Endothelial cell of umbilical vein (primary cell): Measurements from ENCODE around the gene ZFYVE21. TPM values are rescaled to one million over a fixed set of nuclear protein-coding genes. Genes with fewer than 3 reads are reported as not detected.

ENCODE experiments used
- BruUV-seq: library from RNA; stranded (reverse); fragments of 400-500 nt; replicated peaks from 2 replicates; lab custom pipeline; 2021; lab: Mats Ljungman, UMichigan
- CTCF ChIA-PET: fragments of 300-600, 350-600 bp; sonication (Branson Sonifier 250); formaldehyde crosslinking; loops from one replicate; lab custom pipeline; 2021; ENCODE audit warnings: antibody characterized with exemption, inconsistent platforms; lab: Charles Lee
- POLR2A ChIA-PET: fragments of 300-600, 350-600 bp; sonication (Branson Sonifier 250); formaldehyde crosslinking; loops from one replicate; lab custom pipeline; 2021; ENCODE audit warnings: antibody characterized with exemption, inconsistent platforms; lab: Charles Lee
- DNase-seq: peaks from one replicate; pipeline ENCODE4 v3.0.0-alpha.2; 2011; ENCODE audit warnings: low read depth, low spot score
- FAIRE-seq: peaks from 2 replicates; lab custom pipeline; 2011; peaks lifted over from hg19 to GRCh38; lab: Jason Lieb, UNC
- H2AFZ ChIP-seq: 2 replicates; pipeline ENCODE4 v1.6.0; 2012; ENCODE audit warnings: low read depth, low read length, control low read depth, inconsistent platforms
- H3K27ac ChIP-seq: 2 replicates; pipeline ENCODE4 v1.5.1; 2011; ENCODE audit warnings: low read depth, mild to moderate bottlenecking, control low read depth, low read length, moderate library complexity; ENCODE audit not compliant: insufficient read depth
- H3K27me3 ChIP-seq, 2 experiments: 2 replicates each; pipeline versions ENCODE4 v1.6.0 to v1.6.1; 2011; ENCODE audit warnings: low read length in 2 of 2, mixed read lengths in 1 of 2; ENCODE audit not compliant: control insufficient read depth in 2 of 2, insufficient read depth in 2 of 2
- H3K36me3 ChIP-seq, 2 experiments: 2 replicates in 1 of 2; 3 replicates in 1 of 2; pipeline ENCODE4 v1.5.1; 2011; ENCODE audit warnings: low read length in 2 of 2, mild to moderate bottlenecking in 1 of 2, moderate library complexity in 1 of 2; ENCODE audit not compliant: control insufficient read depth in 2 of 2, insufficient read depth in 2 of 2; ENCODE audit errors: extremely low read depth in 1 of 2
- H3K4me1 ChIP-seq: 3 replicates; pipeline ENCODE4 v1.5.1; 2011; ENCODE audit warnings: mild to moderate bottlenecking, low read length; ENCODE audit not compliant: control insufficient read depth, insufficient read depth; ENCODE audit errors: extremely low read depth
- H3K4me2 ChIP-seq: 2 replicates; pipeline ENCODE4 v1.6.1; 2011; ENCODE audit warnings: low read length, control low read depth, mixed read lengths; ENCODE audit not compliant: insufficient read depth
- H3K4me3 ChIP-seq, 3 experiments: fragments of 200-600 bp in 1 of 3; sonication (generic), shearing (Covaris generic) in 1 of 3; replicated peaks in 1 of 3; 2 replicates each; pipeline ENCODE4 v1.5.1; 2011 to 2016; ENCODE audit warnings: control low read depth in 3 of 3, low read length in 3 of 3, mild to moderate bottlenecking in 2 of 3, inconsistent platforms in 1 of 3, low read depth in 1 of 3, moderate library complexity in 1 of 3; ENCODE audit not compliant: insufficient read depth in 1 of 3
- H3K79me2 ChIP-seq: 2 replicates; pipeline ENCODE4 v1.6.0; 2012; ENCODE audit warnings: low read length, inconsistent platforms; ENCODE audit not compliant: control insufficient read depth, insufficient read depth
- H3K9ac ChIP-seq: replicated peaks from 2 replicates; pipeline ENCODE3; 2011; ENCODE audit warnings: low read length, control low read depth; ENCODE audit not compliant: insufficient read depth; ENCODE audit errors: extremely low read depth
- H3K9me1 ChIP-seq: replicated peaks from 3 replicates; pipeline ENCODE4 v1.6.0; 2011; ENCODE audit warnings: mild to moderate bottlenecking, low read length; ENCODE audit not compliant: control insufficient read depth, insufficient read depth; ENCODE audit errors: extremely low read depth
- H3K9me3 ChIP-seq: replicated peaks from 2 replicates; pipeline ENCODE4 v1.5.1; 2012; ENCODE audit warnings: low read length, inconsistent platforms; ENCODE audit not compliant: control insufficient read depth, insufficient read depth
- H4K20me1 ChIP-seq: replicated peaks from 2 replicates; pipeline ENCODE3; 2011; ENCODE audit warnings: mild to moderate bottlenecking, low read length; ENCODE audit not compliant: control insufficient read depth, insufficient read depth; ENCODE audit errors: extremely low read depth
- CTCF ChIP-seq, 2 donors: IDR thresholded peaks; 1 replicate in 1 of 2; 2 replicates in 1 of 2; pipeline ENCODE4 v1.5.1; 2011; ENCODE audit warnings: low read length in 2 of 2, mild to moderate bottlenecking in 2 of 2, moderate library complexity in 2 of 2, control low read depth in 1 of 2, inconsistent platforms in 1 of 2, low read depth in 1 of 2; ENCODE audit not compliant: insufficient read depth in 1 of 2; ENCODE audit errors: extremely low read depth in 1 of 2
- EZH2 ChIP-seq: IDR thresholded peaks from 2 replicates; pipeline ENCODE4 v1.6.1; 2012; ENCODE audit warnings: borderline replicate concordance, low read depth, mild to moderate bottlenecking, moderate library complexity, low read length, inconsistent platforms; ENCODE audit not compliant: severe bottlenecking
- FOS ChIP-seq: IDR thresholded peaks from 2 replicates; pipeline ENCODE4 v1.6.1; 2011; ENCODE audit warnings: mild to moderate bottlenecking, low read length, moderate library complexity, borderline replicate concordance; ENCODE audit not compliant: insufficient read depth
- GATA2 ChIP-seq: IDR thresholded peaks from 2 replicates; pipeline ENCODE4 v1.7.0; 2011; ENCODE audit warnings: low read depth, mild to moderate bottlenecking, moderate library complexity, mixed read lengths, low read length; ENCODE audit not compliant: insufficient read length, insufficient read depth
- JUN ChIP-seq: IDR thresholded peaks from 2 replicates; pipeline ENCODE4 v1.6.1; 2011; ENCODE audit warnings: borderline replicate concordance, low read depth; ENCODE audit not compliant: insufficient read length, insufficient read depth
- MYC ChIP-seq: IDR thresholded peaks from one replicate; pipeline ENCODE4 v1.6.1; 2011; ENCODE audit warnings: mild to moderate bottlenecking, low read depth, low read length
- POLR2A ChIP-seq: IDR thresholded peaks from 2 replicates; pipeline ENCODE4 v1.6.1; 2012; ENCODE audit warnings: low read depth, mild to moderate bottlenecking, control low read depth, low read length
- POLR2AphosphoS5 ChIP-seq: IDR thresholded peaks from 2 replicates; pipeline ENCODE4 v1.6.1; 2012; ENCODE audit warnings: low read depth, mild to moderate bottlenecking, control low read depth, low read length, moderate library complexity; ENCODE audit not compliant: insufficient read depth
- dilution Hi-C: fragments of 300-500 bp; cut with MboI; formaldehyde crosslinking; loops from one replicate; pipeline ENCODE4 v1.15.0; 2019; ENCODE audit warnings: low sequenced_read_pairs; ENCODE audit not compliant: extremely low pct_ligation_motif_present
- intact Hi-C: fragments of 100-400 bp; cut with micrococcal nuclease; formaldehyde crosslinking; loops from one replicate; pipeline ENCODE4 v1.10.0; 2022
- polyA plus RNA-seq, 4 experiments: library from polyadenylated mRNA; depleted of rRNA in 3 of 4; stranded (reverse) in 3 of 4; unstranded in 1 of 4; fragments of >200 nt; gene quantifications; 2 replicates each; pipeline versions ENCODE4 v1.2.1 to v1.2.3, GENCODE V29; 2011 to 2012; ENCODE audit warnings: missing spikeins in 1 of 4
- total RNA-seq: library from RNA; stranded (reverse); gene quantifications from 2 replicates; pipeline ENCODE4 v1.2.3, GENCODE V29; 2021
- TF ChIP-seq, protein P1 (sequence below): IDR thresholded peaks from 2 replicates; pipeline ENCODE4 v1.6.1; 2011; ENCODE audit not compliant: insufficient read depth, insufficient read length

Gene ZFYVE21
- total and polyA plus RNA-seq, 2 donors (not counting 3 experiments of a cell fraction or from before 2014, with no cell fraction given): 54.5 to 98.3 TPM

DNA sequence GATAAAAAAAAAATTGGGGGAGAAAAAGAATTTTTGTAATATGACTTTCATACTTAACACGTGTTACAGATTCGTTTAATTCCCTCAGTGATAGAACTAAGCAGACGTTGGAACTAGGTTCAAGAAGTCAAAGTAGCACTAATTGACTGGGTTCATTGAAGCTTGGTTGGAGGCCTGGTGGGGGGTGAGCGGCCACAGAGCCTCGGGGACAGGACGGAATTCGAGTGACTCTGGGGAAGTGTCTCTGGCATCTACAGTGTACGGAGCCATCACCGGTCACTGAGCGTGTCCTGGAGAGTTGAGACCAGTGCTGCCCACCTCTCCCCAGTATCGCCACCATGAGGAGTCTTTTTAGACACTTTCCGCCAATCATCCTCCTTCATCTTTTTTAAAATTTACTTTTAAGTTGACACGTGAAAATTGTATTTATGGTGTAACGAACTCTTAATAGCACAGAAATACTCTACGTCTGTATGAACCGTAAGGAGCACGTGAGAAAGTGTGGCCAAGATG lies 1.3 kb downstream of the ZFYVE21 start:
- Histone ChIP-seq H3K27me3 (no peaks in the 10 kb centered on the region), H3K4me2 (peak overlapping the region; percentile 65), H3K9me1 (no peaks in the 10 kb centered on the region), H4K20me1 (no peaks in the 10 kb centered on the region), H3K27ac (no peak overlapping the region), H2AFZ (no peak overlapping the region), H3K4me1 (peaks cover 17% of the 10 kb centered on the region), H3K9me3 (no peaks in the 10 kb centered on the region), H3K79me2 (peaks cover 58% of the 10 kb centered on the region), H3K36me3 (no peaks in the 10 kb centered on the region), H3K9ac (no peak overlapping the region), H3K4me3 (peak overlapping the region; percentile 31 to 75 (median 58))
- FAIRE-seq: peak; percentile 75
- TSS peak; percentile 36 for BruUV-seq
- DNase-seq: no peak
- ChIA-PET CTCF (interaction anchor here (1.1 kb wide), 1 partner anchor 92 kb away, joined by 5 read pairs; no protein-coding TSS in a partner anchor), POLR2A (interaction anchor here (0.5 kb wide), 1 partner anchor 25 kb away, joined by 3 read pairs; no protein-coding TSS in a partner anchor)
- dilution Hi-C loops (no loop called here), intact Hi-C loops (loop anchor here (5.0 kb wide), 1 partner anchor 130 kb away; the partner anchor contains the start of gene PPP1R13B)
- TF ChIP-seq FOS (no peak), MYC (no peak), CTCF (IDR thresholded peaks at IDR 0.05; ENCODE audit: extremely low read depth in 1 of 2, insufficient read depth in 1 of 2, low read depth in 1 of 2, low read length in 2 of 2) (no peak), EZH2 (no peak), JUN (no peak), POLR2AphosphoS5 (no peak), POLR2A (no peak), GATA2 (no peak)
- TF ChIP-seq, protein P1, sequence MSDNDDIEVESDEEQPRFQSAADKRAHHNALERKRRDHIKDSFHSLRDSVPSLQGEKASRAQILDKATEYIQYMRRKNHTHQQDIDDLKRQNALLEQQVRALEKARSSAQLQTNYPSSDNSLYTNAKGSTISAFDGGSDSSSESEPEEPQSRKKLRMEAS: no peak
